ENCODE measurements around the gene MIF4GD.

MIF4GD gene

GRCh38 chr17:75289115-75289831 is 18.2 kb upstream of the MIF4GD start, which contains the start of gene SLC25A19:
Gene SLC25A19, minus strand, starts transcription at chr17:75289433. Its CDS starts 2,669 bp downstream, at chr17:75286764.
- peak within 1 kb of the TSS; percentile 77 for H3K27ac ChIP-seq (ENCODE audit: low read depth, low read length)
- H3K27me3 ChIP-seq (ENCODE audit: control insufficient read depth, low read length) = no peaks in the 10 kb centered on the region
- H4K20me1 ChIP-seq (ENCODE audit: control insufficient read depth, insufficient read depth, low read depth, low read length) = no peaks in the 10 kb centered on the region
- peak within 1 kb of the TSS; percentile 98 for H3K4me2 ChIP-seq (ENCODE audit: low read length)
- H3K9me3 ChIP-seq (ENCODE audit: control insufficient read depth, insufficient read depth, low read length) = no peaks in the 10 kb centered on the region
- H3K4me1 ChIP-seq (ENCODE audit: control insufficient read depth, low read length) = peaks cover 23% of the 10 kb centered on the region
- peaks cover 41% of the 10 kb centered on the region for H3K36me3 ChIP-seq (ENCODE audit: control insufficient read depth, low read length)
- no peak for TF ChIP-seq EZH2phosphoT487 (IDR thresholded peaks at IDR 0.05; ENCODE audit: borderline replicate concordance, low read length)
- TF ChIP-seq CTCF (IDR thresholded peaks at IDR 0.05; ENCODE audit: low read depth, low read length, poor library complexity, severe bottlenecking) = peak; percentile 23
- no peaks in the 10 kb centered on the region for H3K9me2 ChIP-seq (replicated peaks; ENCODE audit: control insufficient read depth, low read length)
- peak within 1 kb of the TSS; percentile 95 for H3K4me3 ChIP-seq (ENCODE audit: low read length)
- H3F3A ChIP-seq (ENCODE audit: control insufficient read depth, insufficient read depth) = peaks cover 21% of the 10 kb centered on the region
- H3K79me2 ChIP-seq (ENCODE audit: control insufficient read depth, low read length) = peaks cover 44% of the 10 kb centered on the region

GRCh38 chr17:75288770-75289114 is 17.7 kb upstream of the MIF4GD start:
- no peaks in the 10 kb centered on the region for H3K9me2 ChIP-seq (replicated peaks; ENCODE audit: control insufficient read depth, low read length)
- peaks cover 41% of the 10 kb centered on the region for H3K36me3 ChIP-seq (ENCODE audit: control insufficient read depth, low read length)
- peak overlapping the region; percentile 98 for H3K4me2 ChIP-seq (ENCODE audit: low read length)
- TF ChIP-seq CTCF (IDR thresholded peaks at IDR 0.05; ENCODE audit: low read depth, low read length, poor library complexity, severe bottlenecking) = no peak
- TF ChIP-seq EZH2phosphoT487 (IDR thresholded peaks at IDR 0.05; ENCODE audit: borderline replicate concordance, low read length) = no peak
- H3K9me3 ChIP-seq (ENCODE audit: control insufficient read depth, insufficient read depth, low read length) = no peaks in the 10 kb centered on the region
- H3K27me3 ChIP-seq (ENCODE audit: control insufficient read depth, low read length) = no peaks in the 10 kb centered on the region
- peaks cover 22% of the 10 kb centered on the region for H3K4me1 ChIP-seq (ENCODE audit: control insufficient read depth, low read length)
- H3K27ac ChIP-seq (ENCODE audit: low read depth, low read length) = peak overlapping the region; percentile 77
- peaks cover 17% of the 10 kb centered on the region for H3F3A ChIP-seq (ENCODE audit: control insufficient read depth, insufficient read depth)
- H3K4me3 ChIP-seq (ENCODE audit: low read length) = peak overlapping the region; percentile 95
- H4K20me1 ChIP-seq (ENCODE audit: control insufficient read depth, insufficient read depth, low read depth, low read length) = no peaks in the 10 kb centered on the region
- H3K79me2 ChIP-seq (ENCODE audit: control insufficient read depth, low read length) = peaks cover 45% of the 10 kb centered on the region

- Histone ChIP-seq H3K4me3 (ENCODE audit: low read length) (peak overlapping the region; percentile 95), H3K4me2 (ENCODE audit: low read length) (peak overlapping the region; percentile 98), H3K79me2 (ENCODE audit: control insufficient read depth, low read length) (peaks cover 48% of the 10 kb centered on the region), H3K9me2 (replicated peaks; ENCODE audit: control insufficient read depth, low read length) (no peaks in the 10 kb centered on the region), H3F3A (ENCODE audit: control insufficient read depth, insufficient read depth) (peaks cover 17% of the 10 kb centered on the region), H3K4me1 (ENCODE audit: control insufficient read depth, low read length) (peaks cover 22% of the 10 kb centered on the region), H3K36me3 (ENCODE audit: control insufficient read depth, low read length) (peaks cover 45% of the 10 kb centered on the region), H3K27me3 (ENCODE audit: control insufficient read depth, low read length) (no peaks in the 10 kb centered on the region), H3K9me3 (ENCODE audit: control insufficient read depth, insufficient read depth, low read length) (no peaks in the 10 kb centered on the region), H3K27ac (ENCODE audit: low read depth, low read length) (peak overlapping the region; percentile 77), H4K20me1 (ENCODE audit: control insufficient read depth, insufficient read depth, low read depth, low read length) (no peaks in the 10 kb centered on the region)
- TF ChIP-seq CTCF (IDR thresholded peaks at IDR 0.05; ENCODE audit: low read depth, low read length, poor library complexity, severe bottlenecking) = no peak
- TF ChIP-seq EZH2phosphoT487 (IDR thresholded peaks at IDR 0.05; ENCODE audit: borderline replicate concordance, low read length) = no peak
Measured at GRCh38 chr17:75288359-75288758, 17.3 kb upstream of the MIF4GD start.

Data from DOHH2 (cell line).